MCF 10A (cell line): ENCODE data around the gene LRMDA. TPM values are rescaled to one million over a fixed set of nuclear protein-coding genes. Genes with fewer than 3 reads are reported as not detected.

Source experiments
- BruUV-seq: library from RNA; stranded (reverse); fragments of 400-500 nt; replicated peaks from 2 replicates; lab custom pipeline; 2021; lab: Mats Ljungman, UMichigan
- CTCF ChIA-PET: fragments of 300-600 bp; sonication (Branson Sonifier 250); formaldehyde crosslinking; extraction: SDS; loops from one replicate; lab custom pipeline; 2021; ENCODE audit warnings: antibody characterized with exemption, inconsistent platforms; lab: Yijun Ruan, JAX
- POLR2A ChIA-PET: fragments of 300-600, 350-650 bp; sonication (Branson Sonifier 250); formaldehyde crosslinking; extraction: SDS; loops from one replicate; lab custom pipeline; 2020; ENCODE audit warnings: antibody characterized with exemption, inconsistent platforms; lab: Yijun Ruan, JAX
- DNase-seq: peaks from one replicate; pipeline ENCODE4 v3.0.0-alpha.2; 2018; ENCODE audit not compliant: unreplicated experiment
- H3K27ac Mint-ChIP-seq: one replicate; pipeline ENCODE4 v1.8.0; 2022; ENCODE audit warnings: mild to moderate bottlenecking, low read depth, mixed read lengths; ENCODE audit not compliant: unreplicated experiment
- H3K27me3 Mint-ChIP-seq: one replicate; pipeline ENCODE4 v1.8.0; 2022; ENCODE audit warnings: mixed read lengths; ENCODE audit not compliant: insufficient read depth, unreplicated experiment
- H3K36me3 Mint-ChIP-seq: one replicate; pipeline ENCODE4 v1.8.0; 2022; ENCODE audit warnings: mild to moderate bottlenecking, moderate library complexity, mixed read lengths; ENCODE audit not compliant: insufficient read depth, unreplicated experiment
- H3K4me1 Mint-ChIP-seq: one replicate; pipeline ENCODE4 v1.8.0; 2022; ENCODE audit warnings: mixed read lengths; ENCODE audit not compliant: insufficient read depth, unreplicated experiment
- H3K4me3 Mint-ChIP-seq: one replicate; pipeline ENCODE4 v1.8.0; 2022; ENCODE audit warnings: mild to moderate bottlenecking, moderate library complexity, mixed read lengths; ENCODE audit not compliant: unreplicated experiment
- H3K9me3 Mint-ChIP-seq: one replicate; pipeline ENCODE4 v1.8.0; 2022; ENCODE audit warnings: mixed read lengths; ENCODE audit not compliant: unreplicated experiment
- CTCF ChIP-seq: fragments of 200-600 bp; IDR thresholded peaks from one replicate; pipeline ENCODE4 v1.8.0; 2022; ENCODE audit warnings: antibody characterized with exemption, mild to moderate bottlenecking; ENCODE audit not compliant: unreplicated experiment
- intact Hi-C: fragments of 100-400 bp; cut with micrococcal nuclease; formaldehyde crosslinking; loops from 2 replicates; pipeline ENCODE4 v1.14.1; 2022
- total RNA-seq: library from RNA; stranded (reverse); gene quantifications from 2 replicates; pipeline ENCODE4 v1.2.3, GENCODE V29; 2022

LRMDA gene
- total RNA-seq, 1 experiment from 2014 or later = not detected

DNA sequence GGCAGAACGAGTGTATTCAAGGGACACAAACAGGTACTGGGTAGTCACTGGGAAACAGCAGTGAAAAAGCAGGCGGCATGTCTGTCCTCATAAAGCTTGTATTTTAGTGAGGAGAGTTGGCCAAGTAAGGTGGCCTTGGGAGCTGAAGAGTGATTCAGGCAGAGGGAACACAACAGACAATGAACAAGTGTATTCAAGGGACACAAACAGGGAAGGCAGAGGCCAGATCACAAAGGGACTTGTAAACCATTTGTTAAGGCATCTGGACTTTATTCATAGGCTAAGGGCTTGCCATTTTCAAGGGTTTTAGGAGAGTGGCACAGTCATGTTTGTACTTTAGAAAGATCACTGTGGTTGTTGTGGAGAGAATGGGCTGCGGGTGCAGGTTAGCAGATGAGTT, 49.0 kb downstream of the LRMDA start:
- intact Hi-C loops = no loop called here
- no peak for TF ChIP-seq CTCF
- H3K4me3 Mint-ChIP-seq = no peak overlapping the region
- BruUV-seq = no TSS peak
- H3K4me1 Mint-ChIP-seq = no peaks in the 10 kb centered on the region
- POLR2A ChIA-PET = no interaction called here
- H3K27me3 Mint-ChIP-seq = no peaks in the 10 kb centered on the region
- H3K27ac Mint-ChIP-seq = no peak overlapping the region
- no peaks in the 10 kb centered on the region for H3K36me3 Mint-ChIP-seq
- CTCF ChIA-PET = no interaction called here
- H3K9me3 Mint-ChIP-seq = no peaks in the 10 kb centered on the region
- no peak for DNase-seq

DNA sequence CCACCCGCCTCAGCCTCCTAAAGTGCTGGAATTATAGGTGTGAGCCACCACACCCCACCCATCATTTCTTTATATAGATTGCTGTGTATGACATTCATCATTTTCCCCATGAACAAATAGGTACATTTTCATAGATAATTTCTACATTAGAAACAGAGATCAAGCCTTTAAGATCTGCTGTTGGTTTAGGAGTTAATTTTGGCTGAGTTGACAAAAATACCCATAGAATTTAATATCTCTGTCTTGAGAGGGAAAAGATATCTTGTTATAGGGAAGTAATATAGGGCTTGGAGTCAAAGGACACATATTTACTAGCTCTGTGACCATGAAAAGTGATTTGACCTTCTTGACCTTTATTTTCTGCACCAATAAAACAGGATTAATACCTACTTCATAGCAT, 51.8 kb downstream of the LRMDA start:
- Mint-ChIP-seq H3K4me1 (peaks cover 6% of the 10 kb centered on the region), H3K4me3 (no peak overlapping the region), H3K27ac (no peak overlapping the region), H3K36me3 (no peaks in the 10 kb centered on the region), H3K27me3 (no peaks in the 10 kb centered on the region), H3K9me3 (no peaks in the 10 kb centered on the region)
- no TSS peak for BruUV-seq
- intact Hi-C loops = no loop called here
- no peak for DNase-seq
- CTCF ChIA-PET = interaction anchor here (0.6 to 1.1 kb wide), 2 partner anchors 12 to 31 kb away, joined by 3 to 5 read pairs; no protein-coding TSS in a partner anchor
- TF ChIP-seq CTCF = no peak
- POLR2A ChIA-PET = interaction anchor here (0.6 to 0.7 kb wide), 2 partner anchors 10 to 215 kb away, joined by 3 read pairs; no protein-coding TSS in a partner anchor

DNA sequence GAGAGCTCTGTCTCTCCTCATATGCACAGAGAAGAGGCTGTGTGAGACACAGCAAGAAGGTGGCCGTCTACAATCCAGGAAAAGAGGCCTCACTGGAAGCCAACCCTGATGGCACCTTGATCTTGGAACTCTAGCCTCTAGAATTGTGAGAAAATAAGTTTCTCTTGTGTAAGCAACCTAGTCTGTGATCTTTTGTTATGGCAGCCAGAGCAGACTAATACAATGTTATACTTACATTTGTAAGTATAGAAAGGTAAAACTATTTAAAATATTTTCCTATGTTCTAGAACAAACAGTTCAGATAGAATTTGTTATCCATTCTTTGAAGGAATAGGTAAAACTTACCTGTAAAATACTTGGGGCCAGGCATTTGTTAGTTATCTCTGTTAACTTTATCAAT, 53.3 kb downstream of the LRMDA start:
- intact Hi-C loops = no loop called here
- ChIA-PET CTCF (no interaction called here), POLR2A (no interaction called here)
- Mint-ChIP-seq H3K4me3 (no peak overlapping the region), H3K9me3 (no peaks in the 10 kb centered on the region), H3K4me1 (peaks cover 6% of the 10 kb centered on the region), H3K27me3 (no peaks in the 10 kb centered on the region), H3K27ac (no peak overlapping the region), H3K36me3 (no peaks in the 10 kb centered on the region)
- no peak for TF ChIP-seq CTCF
- no peak for DNase-seq
- no TSS peak for BruUV-seq

- no peak for TF ChIP-seq CTCF
- no TSS peak for BruUV-seq
- intact Hi-C loops = no loop called here
- Mint-ChIP-seq H3K4me1 (peaks cover 6% of the 10 kb centered on the region), H3K9me3 (no peaks in the 10 kb centered on the region), H3K27me3 (no peaks in the 10 kb centered on the region), H3K27ac (no peak overlapping the region), H3K36me3 (no peaks in the 10 kb centered on the region), H3K4me3 (no peak overlapping the region)
- no peak for DNase-seq
- POLR2A ChIA-PET = interaction anchor here (0.7 to 0.9 kb wide), 2 partner anchors 14 to 383 kb away, joined by 3 read pairs; no protein-coding TSS in a partner anchor
- CTCF ChIA-PET = interaction anchor here (0.5 to 0.8 kb wide), 2 partner anchors 9 to 223 kb away, joined by 3 read pairs; no protein-coding TSS in a partner anchor
Measured at GRCh38 chr10:75486591-75486990, 55.2 kb downstream of the LRMDA start.
